HCT116 (cell line): ENCODE results near the gene GDPD5. TPM values are rescaled to one million over a fixed set of nuclear protein-coding genes. Genes with fewer than 3 reads are reported as not detected.

Experiments
- ATAC-seq: fragments of 200-7000 bp; cut with Tn5 transposase; 2 replicates; pipeline ENCODE4 v1.9.1; 2020; ENCODE audit warnings: mild to moderate bottlenecking, moderate library complexity
- Bru-seq: library from RNA; stranded (reverse); fragments of 400-500 nt; gene quantifications from one replicate; lab custom pipeline; 2021; lab: Mats Ljungman, UMichigan
- BruChase-seq, 2 experiments: library from RNA; stranded (reverse); fragments of 400-500 nt; gene quantifications; one replicate each; lab custom pipeline; 2021; lab: Mats Ljungman, UMichigan
- BruUV-seq: library from RNA; stranded (reverse); fragments of 400-500 nt; replicated peaks from 2 replicates; lab custom pipeline; 2021; lab: Mats Ljungman, UMichigan
- CTCF ChIA-PET: fragments of 300-600 bp; sonication (Branson Sonifier 250); formaldehyde crosslinking; loops from one replicate; lab custom pipeline; 2021; ENCODE audit warnings: antibody characterized with exemption; lab: Charles Lee
- POLR2A ChIA-PET: fragments of 300-600, 350-600 bp; sonication (Branson Sonifier 250); formaldehyde crosslinking; loops from one replicate; lab custom pipeline; 2021; ENCODE audit warnings: antibody characterized with exemption; lab: Charles Lee
- RAD21 ChIA-PET, 2 experiments: fragments of 300-600 bp; sonication (Branson Sonifier 250); formaldehyde crosslinking; loops; one replicate each; lab custom pipeline; 2023; ENCODE audit warnings: low total read pairs in 2 of 2; ENCODE audit not compliant: uncharacterized antibody in 2 of 2, unreplicated experiment in 2 of 2, low non-redundant PET in 1 of 2; lab: Charles Lee
- DNase-seq: peaks from one replicate; pipeline ENCODE4 v3.0.0-alpha.2; 2010; ENCODE audit warnings: low read depth, low spot score
- H2AFZ ChIP-seq: fragments of 200-600 bp; shearing (Covaris generic), sonication (generic); 2 replicates; pipeline ENCODE4 v1.6.1; 2017; ENCODE audit warnings: low read depth, mixed run types, mixed read lengths, antibody characterized with exemption, low read length; ENCODE audit not compliant: poor library complexity, severe bottlenecking
- H3K27ac ChIP-seq: 2 replicates; pipeline ENCODE4 v1.5.1; 2012; ENCODE audit warnings: low read depth, low read length
- H3K27me3 ChIP-seq: fragments of 200-600 bp; sonication (generic); 2 replicates; pipeline ENCODE4 v1.6.1; 2016; ENCODE audit warnings: mixed run types, low read length, mixed read lengths; ENCODE audit not compliant: insufficient read depth
- H3K36me3 ChIP-seq, 2 experiments: fragments of 200-500 bp in 1 of 2; fragments of 200-600 bp in 1 of 2; sonication (Bioruptor generic) in 1 of 2; sonication (generic) in 1 of 2; 2 replicates each; pipeline versions ENCODE4 v1.5.1 to v1.6.1; 2014 to 2016; ENCODE audit warnings: low read length in 2 of 2, inconsistent platforms in 1 of 2, mixed read lengths in 1 of 2, mixed run types in 1 of 2; ENCODE audit not compliant: insufficient read depth in 2 of 2, control insufficient read depth in 1 of 2
- H3K4me1 ChIP-seq, 2 experiments: fragments of 200-600 bp in 1 of 2; sonication (generic) in 1 of 2; 2 replicates each; pipeline versions ENCODE4 v1.5.1 to v1.6.1; 2012 to 2017; ENCODE audit warnings: low read length in 2 of 2, inconsistent platforms in 1 of 2, mild to moderate bottlenecking in 1 of 2, mixed read lengths in 1 of 2, mixed run types in 1 of 2, moderate library complexity in 1 of 2; ENCODE audit not compliant: insufficient read depth in 2 of 2, control insufficient read depth in 1 of 2
- H3K4me2 ChIP-seq: fragments of 200-600 bp; sonication (generic); 2 replicates; pipeline ENCODE4 v1.6.1; 2017; ENCODE audit warnings: mixed run types, low read length, mixed read lengths
- H3K4me3 ChIP-seq, 2 experiments: fragments of 200-600 bp in 1 of 2; sonication (generic) in 1 of 2; replicated peaks in 1 of 2; 2 replicates each; pipeline ENCODE4 v1.5.1; 2011 to 2016; ENCODE audit warnings: low read length in 2 of 2, control low read depth in 1 of 2, low read depth in 1 of 2, mild to moderate bottlenecking in 1 of 2, mixed read lengths in 1 of 2, mixed run types in 1 of 2
- H3K79me2 ChIP-seq: fragments of 200-600 bp; sonication (generic); 2 replicates; pipeline ENCODE4 v1.6.1; 2017; ENCODE audit warnings: mild to moderate bottlenecking, mixed run types, low read length, moderate library complexity, mixed read lengths; ENCODE audit not compliant: insufficient read depth
- H3K9ac ChIP-seq: fragments of 200-600 bp; sonication (generic); 2 replicates; pipeline ENCODE4 v1.6.1; 2016; ENCODE audit warnings: low read length, mixed read lengths
- H3K9me2 ChIP-seq: fragments of 200-600 bp; sonication (generic), shearing (Covaris generic); 2 replicates; pipeline ENCODE4 v1.6.1; 2017; ENCODE audit warnings: mixed run types, mild to moderate bottlenecking, moderate library complexity; ENCODE audit not compliant: insufficient read depth
- H3K9me3 ChIP-seq, 2 experiments: fragments of 200-500 bp in 1 of 2; fragments of 200-600 bp in 1 of 2; sonication (Bioruptor generic) in 1 of 2; sonication (generic) in 1 of 2; 2 replicates each; pipeline ENCODE4 v1.6.1; 2014 to 2017; ENCODE audit warnings: low read length in 2 of 2, mixed read lengths in 2 of 2, inconsistent platforms in 1 of 2, low read depth in 1 of 2, mild to moderate bottlenecking in 1 of 2, mixed run types in 1 of 2, moderate library complexity in 1 of 2; ENCODE audit not compliant: control insufficient read depth in 1 of 2, insufficient read depth in 1 of 2
- H4K20me1 ChIP-seq: fragments of 200-600 bp; sonication (generic), shearing (Covaris generic); 2 replicates; pipeline ENCODE4 v1.6.1; 2017; ENCODE audit warnings: mixed run types, mild to moderate bottlenecking, moderate library complexity; ENCODE audit not compliant: insufficient read depth
- ATF3 ChIP-seq: IDR thresholded peaks from 2 replicates; pipeline ENCODE4 v1.6.1; 2012
- CBX3 ChIP-seq: IDR thresholded peaks from 2 replicates; pipeline ENCODE4 v1.6.1; 2012; ENCODE audit warnings: low read depth
- CEBPB ChIP-seq: IDR thresholded peaks from 2 replicates; pipeline ENCODE4 v1.6.1; 2012; ENCODE audit warnings: low read depth
- CTCF ChIP-seq, 3 experiments: fragments of 200-600 bp in 1 of 3; sonication (generic) in 1 of 3; IDR thresholded peaks in 2 of 3; conservative IDR thresholded peaks in 1 of 3; 2 replicates each; pipeline ENCODE4 v1.5.1; 2012 to 2017; ENCODE audit warnings: low read depth in 2 of 3, low read length in 2 of 3, antibody characterized with exemption in 1 of 3, borderline replicate concordance in 1 of 3, control low read depth in 1 of 3, mild to moderate bottlenecking in 1 of 3, mixed read lengths in 1 of 3, mixed run types in 1 of 3, moderate library complexity in 1 of 3; ENCODE audit not compliant: insufficient read depth in 1 of 3
- EGR1 ChIP-seq: IDR thresholded peaks from 2 replicates; pipeline ENCODE4 v1.6.1; 2012; ENCODE audit warnings: low read depth
- ELF1 ChIP-seq: IDR thresholded peaks from 2 replicates; pipeline ENCODE4 v1.6.1; 2012; ENCODE audit warnings: low read depth, borderline replicate concordance
- EZH2phosphoT487 ChIP-seq: fragments of 200-600 bp; IDR thresholded peaks from 2 replicates; pipeline ENCODE4 v1.6.1; 2018; ENCODE audit warnings: antibody characterized with exemption, borderline replicate concordance
- JUND ChIP-seq: IDR thresholded peaks from 2 replicates; pipeline ENCODE4 v1.6.1; 2012
- MAX ChIP-seq: IDR thresholded peaks from 2 replicates; pipeline ENCODE4 v1.6.1; 2012
- POLR2A ChIP-seq: IDR thresholded peaks from 2 replicates; pipeline ENCODE4 v1.7.0; 2011; ENCODE audit warnings: borderline replicate concordance; ENCODE audit not compliant: insufficient read depth, insufficient read length; ENCODE audit errors: extremely low read depth
- POLR2AphosphoS5 ChIP-seq: IDR thresholded peaks from 2 replicates; pipeline ENCODE4 v1.6.1; 2011; ENCODE audit warnings: mild to moderate bottlenecking, low read depth, low read length, moderate library complexity
- RAD21 ChIP-seq: IDR thresholded peaks from 2 replicates; pipeline ENCODE4 v1.6.1; 2012; ENCODE audit warnings: low read depth, mild to moderate bottlenecking
- REST ChIP-seq: IDR thresholded peaks from 2 replicates; pipeline ENCODE4 v1.6.1; 2012; ENCODE audit warnings: low read depth
- SIN3A ChIP-seq: IDR thresholded peaks from 2 replicates; pipeline ENCODE4 v1.6.1; 2012; ENCODE audit warnings: low read depth
- SRF ChIP-seq: IDR thresholded peaks from 2 replicates; pipeline ENCODE4 v1.6.1; 2012; ENCODE audit warnings: low read depth
- TCF7L2 ChIP-seq: IDR thresholded peaks from 2 replicates; pipeline ENCODE4 v1.7.0; 2011; ENCODE audit warnings: borderline replicate concordance, inconsistent platforms; ENCODE audit not compliant: insufficient read depth, insufficient read length; ENCODE audit errors: extremely low read depth
- YY1 ChIP-seq: IDR thresholded peaks from 2 replicates; pipeline ENCODE4 v1.6.1; 2011; ENCODE audit warnings: low read length, low read depth, moderate library complexity, mild to moderate bottlenecking; ENCODE audit not compliant: insufficient replicate concordance; ENCODE audit errors: extremely low read depth
- ZFX ChIP-seq: fragments of 450-650 bp; IDR thresholded peaks from 2 replicates; pipeline ENCODE4 v1.6.1; 2017
- ZNF274 ChIP-seq: fragments of 200-500 bp; sonication (Bioruptor generic); IDR thresholded peaks from 2 replicates; pipeline ENCODE4 v1.6.1; 2014; ENCODE audit warnings: mild to moderate bottlenecking, low read depth, low read length, inconsistent platforms
- intact Hi-C: fragments of 100-400 bp; cut with micrococcal nuclease; formaldehyde crosslinking; loops from 2 replicates; pipeline ENCODE4 v1.10.0; 2022
- long read RNA-seq: library from polyadenylated mRNA; unstranded; transcript quantifications from one replicate; pipeline ENCODE4 v2.0.0, GENCODE V29; 2021; ENCODE audit not compliant: unreplicated experiment
- polyA plus RNA-seq: library from polyadenylated mRNA; unstranded; fragments of >200 nt; gene quantifications from 2 replicates; pipeline ENCODE4 v1.2.1, GENCODE V29; 2012; ENCODE audit warnings: missing spikeins
- total RNA-seq: library from RNA; stranded (reverse); gene quantifications from one replicate; pipeline ENCODE4 v1.2.1, GENCODE V29; 2021; ENCODE audit not compliant: unreplicated experiment

Gene GDPD5
- total RNA-seq = 27.5 TPM
- polyA plus RNA-seq = 23.0 and 24.7 TPM in 2 replicates
- Bru-seq, nascent RNA = percentile 46 among the genes with signal in this experiment
- percentile 56 among the genes with signal in this experiment for BruChase-seq, experiment 1, labeled RNA remaining after a 6-hour chase
- percentile 51 among the genes with signal in this experiment for BruChase-seq, experiment 2, labeled RNA remaining after a 2-hour chase
- long read RNA-seq, partial matches to known transcripts = 11 of 32 reads
- long read RNA-seq, other reads (novel, unspliced or antisense) = 18 of 32 reads

- no peaks in the 10 kb centered on the region for H3K79me2 ChIP-seq
- H3K4me2 ChIP-seq = peak within 1 kb of the TSS; percentile 98
- no peaks in the 10 kb centered on the region for H3K9me2 ChIP-seq
- peak within 1 kb of the TSS; percentile 41; the same call in 1 of the 2 replicates for H3K27ac ChIP-seq
- DNase-seq (peak; percentile 58), ATAC-seq (peak; percentile 92)
- H2AFZ ChIP-seq = no peak within 1 kb of the TSS
- no peaks in the 10 kb centered on the region for H4K20me1 ChIP-seq
- H3K27me3 ChIP-seq = no peaks in the 10 kb centered on the region
- peak within 1 kb of the TSS; percentile 75 for H3K9ac ChIP-seq
- BruUV-seq = no TSS peak
- peaks cover 3 to 23% of the 10 kb centered on the region in 2 experiments; a peak in 2 of 4 replicates for H3K4me1 ChIP-seq
- CTCF ChIA-PET = interaction anchor here (0.7 to 1.7 kb wide), 3 partner anchors 73 to 81 kb away, joined by 4 read pairs; no protein-coding TSS in a partner anchor
- H3K36me3 ChIP-seq = no peaks in the 10 kb centered on the region
- intact Hi-C loops = no loop called here
- no peaks in the 10 kb centered on the region for H3K9me3 ChIP-seq
- RAD21 ChIA-PET = interaction anchor here (0.6 to 1.0 kb wide), 2 partner anchors 31 to 80 kb away, joined by 5 to 6 read pairs; no protein-coding TSS in a partner anchor
- POLR2A ChIA-PET = interaction anchor here (1.0 kb wide), 1 partner anchor 9 kb away, joined by 3 read pairs; no protein-coding TSS in a partner anchor
- H3K4me3 ChIP-seq = peak within 1 kb of the TSS; percentile 70 to 74
- TF ChIP-seq SIN3A = no peak
- TF ChIP-seq EGR1 = no peak; the same call in 1 of the 2 replicates
- no peak for TF ChIP-seq CBX3
- TF ChIP-seq ATF3 = no peak
- TF ChIP-seq RAD21 = peak; percentile 54
- TF ChIP-seq CEBPB = no peak
- no peak for TF ChIP-seq JUND
- no peak for TF ChIP-seq SRF
- TF ChIP-seq TCF7L2 = no peak
- 0 out of 2 replicates have a peak, but pooled peaks have one; percentile 55 for TF ChIP-seq MAX
- peak; percentile 77 for TF ChIP-seq YY1
- TF ChIP-seq ZNF274 = no peak
- no peak for TF ChIP-seq ELF1
- TF ChIP-seq POLR2AphosphoS5 = peak; percentile 43
- 0 out of 2 replicates have a peak, but pooled peaks have one; percentile 21 for TF ChIP-seq ZFX
- TF ChIP-seq EZH2phosphoT487 = no peak
- TF ChIP-seq POLR2A = no peak
- no peak for TF ChIP-seq REST
- TF ChIP-seq CTCF (IDR thresholded peaks at IDR 0.05 in 2 of 3, conservative IDR thresholded peaks at IDR 0.05 in 1 of 3; ENCODE audit: borderline replicate concordance in 1 of 3, insufficient read depth in 1 of 3, low read depth in 2 of 3, low read length in 2 of 3) = peak; percentile 37 to 53 (median 45); a peak in 4 of 6 replicates
These were observed at the start of gene GDPD5 for GRCh38 chr11:75525433-75526191. GDPD5 (minus strand) TSS chr11:75525941; CDS start chr11:75477735, 48,206 bp downstream.
